Pancreas (tissue), 10 donors: ENCODE results near the gene GUCY1A2. TPM values are rescaled to one million over a fixed set of nuclear protein-coding genes. Genes with fewer than 3 reads are reported as not detected.

Experiments
- ATAC-seq, 4 donors: fragments of 200-7000 bp; cut with Tn5 transposase; one replicate each; pipeline versions ENCODE4 v1.8.0 to v1.9.1; 2020; ENCODE audit warnings: mild to moderate bottlenecking in 4 of 4, moderate library complexity in 4 of 4
- DNase-seq, 6 donors: peaks; one replicate each; pipeline ENCODE4 v3.0.0-alpha.2; 2020
- FAIRE-seq: peaks from 2 replicates; lab custom pipeline; 2012; peaks lifted over from hg19 to GRCh38; lab: Jason Lieb, UNC
- H3K27ac ChIP-seq, 4 donors: fragments of 200-600 bp; sonication (generic); 1 replicate in 3 of 4; 2 replicates in 1 of 4; pipeline versions ENCODE4 v1.5.0 to v1.8.0; 2020
- H3K27me3 ChIP-seq, 4 donors: fragments of 200-600 bp; one replicate each; pipeline ENCODE4 v1.8.0; 2021
- H3K36me3 ChIP-seq, 3 donors: fragments of 200-600 bp; sonication (generic) in 1 of 3; one replicate each; pipeline versions ENCODE4 v1.5.0 to v1.8.0; 2020 to 2021
- H3K4me1 ChIP-seq, 3 donors: fragments of 200-600 bp; one replicate each; pipeline ENCODE4 v1.8.0; 2021
- H3K4me3 ChIP-seq, 4 donors: fragments of 200-600 bp; sonication (generic) in 2 of 4; one replicate each; pipeline versions ENCODE4 v1.5.0 to v1.8.0; 2020 to 2021
- H3K9me3 ChIP-seq, 4 donors: fragments of 200-600 bp; one replicate each; pipeline ENCODE4 v1.8.0; 2021
- CTCF ChIP-seq, 4 donors: fragments of 200-600 bp; sonication (generic) in 3 of 4; IDR thresholded peaks; one replicate each; pipeline versions ENCODE4 v1.5.0 to v1.8.0; 2021; ENCODE audit warnings: antibody characterized with exemption in 4 of 4
- WGBS, 2 donors: extraction: QIAGEN DNeasy Blood & Tissue Kit; methylation state at CpG; one replicate each; pipeline ENCODE4 v1.1.7; 2013; 5-methylcytosine and 5-hydroxymethylcytosine counted together
- intact Hi-C, 3 donors: fragments of 100-400 bp; cut with DNase I; formaldehyde crosslinking; loops; one replicate each; pipeline versions ENCODE4 v1.11.1 to v1.14.2; 2022
- polyA plus RNA-seq, 2 donors: library from polyadenylated mRNA; stranded (reverse); fragments of 200-250 nt; gene quantifications; one replicate each; pipeline ENCODE4 v1.2.3, GENCODE V29; 2013
- total RNA-seq, 6 donors: library from RNA; stranded (reverse); fragmentation: NEBNext Ultra II Directional in 4 of 6; extraction: Animal tissue kit (Norgen Biotek cat#: 25700) in 4 of 6; gene quantifications; one replicate each; pipeline versions ENCODE4 v1.2.1 to v1.2.4, GENCODE V29; 2021 to 2023
- donor health status: healthy with polysubstance abuse.
- donor health status: DM: no; HTN: no; CAD: no; lungs with moderate emphysema.
- donor health status: DM: no; HTN: no; CAD: no.
- donor health status: control.
- donor health status: control.
- donor health status: Bipolar disorder and iron deficiency.
- donor health status: DM: yes; HTN: yes; CAD: no.
- donor health status: DM: no; HTN: no; CAD: no.
- donor health status: DM: no; HTN: no; CAD: no.
- donor health status: DM: yes; HTN: yes; CAD: no.

Gene GUCY1A2
- total and polyA plus RNA-seq, 8 donors: 1.1 to 14.5 (median 7.9) TPM

DNA sequence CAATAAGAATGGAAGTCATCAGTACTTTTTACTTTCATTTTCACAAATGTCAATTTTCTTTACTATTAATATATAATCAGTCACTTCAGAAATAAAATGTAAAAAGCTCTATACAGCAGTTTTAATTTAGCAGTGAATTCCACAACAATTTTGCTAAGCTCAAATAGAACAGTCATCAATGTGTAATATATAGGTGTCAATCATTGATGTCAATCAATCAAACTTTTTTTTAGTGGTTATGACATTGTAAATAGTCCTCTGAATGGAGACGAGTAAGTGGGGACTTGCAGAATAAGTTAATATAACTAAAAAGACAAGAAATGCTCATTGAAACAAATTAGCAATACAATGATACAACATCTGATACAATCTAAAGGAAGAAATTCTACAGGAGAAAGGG, 327.4 kb downstream of the GUCY1A2 start:
- Histone ChIP-seq H3K4me1 (no peaks in the 10 kb centered on the region), H3K27ac (no peak overlapping the region), H3K36me3 (no peaks in the 10 kb centered on the region), H3K4me3 (no peak overlapping the region), H3K27me3 (no peaks in the 10 kb centered on the region), H3K9me3 (no peaks in the 10 kb centered on the region)
- ATAC-seq: no peak
- intact Hi-C loops: no loop called here
- no peak for TF ChIP-seq CTCF (IDR thresholded peaks at IDR 0.05)
- FAIRE-seq: no peak
- no peak for DNase-seq
- 64 to 83% methylated on average over 1 of the region's 1 CpG for WGBS, 2 donors

DNA sequence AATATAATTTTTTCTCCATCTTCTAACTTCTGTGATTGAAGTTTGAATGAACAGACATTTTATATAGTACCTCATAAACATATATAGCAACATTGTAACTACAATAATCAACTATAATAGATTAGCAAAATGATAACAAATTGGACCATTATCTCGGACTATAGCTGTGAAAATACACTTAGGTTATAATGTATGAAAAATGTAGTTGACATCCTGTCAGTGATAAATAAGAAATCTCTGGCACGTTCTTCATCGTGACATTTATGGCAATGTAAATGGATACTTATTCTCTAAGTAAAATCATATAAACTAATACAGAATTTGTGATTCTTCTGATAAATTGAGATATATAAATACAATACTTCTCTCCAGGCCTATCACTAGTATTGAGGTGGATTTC, 333.3 kb downstream of the GUCY1A2 start:
- ATAC-seq (no peak), FAIRE-seq (no peak), DNase-seq (no peak)
- Histone ChIP-seq H3K27me3 (no peaks in the 10 kb centered on the region), H3K27ac (no peak overlapping the region), H3K4me1 (no peaks in the 10 kb centered on the region), H3K36me3 (no peaks in the 10 kb centered on the region), H3K4me3 (no peak overlapping the region), H3K9me3 (no peaks in the 10 kb centered on the region)
- intact Hi-C loops: no loop called here
- 83 to 92% methylated on average over 3 of the region's 3 CpGs for WGBS, 2 donors
- no peak for TF ChIP-seq CTCF (IDR thresholded peaks at IDR 0.05)

DNA sequence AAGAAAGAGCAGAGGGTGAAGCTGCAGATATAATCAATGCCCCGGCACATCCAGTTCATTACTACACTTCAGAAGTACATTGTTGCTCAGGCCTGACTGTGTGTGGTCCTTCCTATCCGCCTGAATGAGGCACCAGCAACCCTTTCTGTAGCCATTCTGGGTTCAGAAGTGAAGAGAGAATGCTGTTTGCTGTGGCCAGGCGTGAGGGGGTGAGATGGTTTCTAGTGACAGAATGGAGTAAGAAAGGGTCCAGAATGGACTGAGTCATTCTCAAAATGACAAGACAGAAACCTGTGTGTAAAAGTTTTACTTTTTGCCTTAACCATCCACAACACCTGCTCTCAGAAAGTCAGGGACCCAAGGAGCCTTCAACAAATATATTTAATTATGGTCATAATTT, 334.8 kb downstream of the GUCY1A2 start:
- WGBS, 2 donors: 75 to 89% methylated on average over 3 of the region's 3 CpGs
- DNase-seq (no peak), ATAC-seq (no peak), FAIRE-seq (no peak)
- TF ChIP-seq CTCF (IDR thresholded peaks at IDR 0.05): no peak
- Histone ChIP-seq H3K4me1 (no peaks in the 10 kb centered on the region), H3K9me3 (no peaks in the 10 kb centered on the region), H3K27me3 (no peaks in the 10 kb centered on the region), H3K27ac (no peak overlapping the region), H3K4me3 (no peak overlapping the region), H3K36me3 (no peaks in the 10 kb centered on the region)
- intact Hi-C loops: no loop called here

DNA sequence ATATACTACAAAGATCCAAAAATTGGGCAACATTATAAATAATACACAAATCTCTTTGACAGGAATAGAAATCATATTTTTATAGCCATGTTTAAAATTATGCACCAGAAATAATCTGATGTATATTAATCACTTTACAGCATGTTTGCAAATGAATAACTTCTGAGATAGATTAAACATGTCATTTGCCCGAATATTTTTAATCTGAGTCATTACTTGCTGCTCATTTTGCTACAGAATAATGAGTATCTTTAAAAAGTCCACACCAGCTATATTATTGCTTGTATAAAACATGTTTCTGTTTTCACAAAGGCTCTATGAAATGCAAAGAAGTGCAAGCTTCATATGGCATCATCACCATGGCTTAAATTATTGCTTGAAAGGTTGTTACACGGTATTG, 336.8 kb downstream of the GUCY1A2 start:
- DNase-seq (no peak), ATAC-seq (no peak), FAIRE-seq (no peak)
- intact Hi-C loops: no loop called here
- H3K36me3 ChIP-seq: no peaks in the 10 kb centered on the region
- no peak for TF ChIP-seq CTCF (IDR thresholded peaks at IDR 0.05)
- no peaks in the 10 kb centered on the region for H3K4me1 ChIP-seq
- H3K27ac ChIP-seq: no peak overlapping the region
- H3K27me3 ChIP-seq: no peaks in the 10 kb centered on the region
- 39 to 68% methylated on average over 2 of the region's 2 CpGs for WGBS, 2 donors
- no peak overlapping the region for H3K4me3 ChIP-seq
- H3K9me3 ChIP-seq: no peaks in the 10 kb centered on the region

DNA sequence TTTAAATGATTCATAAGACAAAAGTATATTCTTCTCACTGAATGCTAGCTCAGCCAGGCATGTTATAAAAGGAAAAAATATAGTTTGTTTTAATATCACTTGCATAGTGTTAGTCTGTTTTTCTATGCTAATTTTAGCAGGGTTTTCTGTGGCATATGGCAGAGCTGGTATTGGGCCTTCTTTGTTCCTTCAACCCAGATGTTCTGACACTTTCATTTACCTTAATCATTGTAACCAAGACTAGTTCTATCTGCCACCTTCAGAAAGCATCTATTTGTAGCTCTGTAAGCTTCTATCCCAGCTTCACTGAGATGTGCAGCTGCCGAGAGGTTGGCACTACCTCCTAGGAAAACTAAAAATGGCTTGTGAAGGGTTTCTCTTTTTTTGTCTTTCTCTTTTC, 338.7 kb downstream of the GUCY1A2 start:
- Histone ChIP-seq H3K27ac (no peak overlapping the region), H3K4me3 (no peak overlapping the region), H3K4me1 (no peaks in the 10 kb centered on the region), H3K27me3 (no peaks in the 10 kb centered on the region), H3K36me3 (no peaks in the 10 kb centered on the region), H3K9me3 (no peaks in the 10 kb centered on the region)
- WGBS, 2 donors: 89 to 95% methylated on average over 1 of the region's 1 CpG
- FAIRE-seq (no peak), ATAC-seq (no peak), DNase-seq (no peak)
- TF ChIP-seq CTCF (IDR thresholded peaks at IDR 0.05): no peak
- intact Hi-C loops: no loop called here
